ENCODE data around the gene CFAP97D2.
A peak's percentile ranks its signal among the peaks of the same experiment; 100 is the strongest.
"Not testable (repeated sequence)": the region's sequence is repeated elsewhere in the genome, so short reads cannot be mapped to it uniquely, and the experiment has no call there.

CFAP97D2 gene

DNA sequence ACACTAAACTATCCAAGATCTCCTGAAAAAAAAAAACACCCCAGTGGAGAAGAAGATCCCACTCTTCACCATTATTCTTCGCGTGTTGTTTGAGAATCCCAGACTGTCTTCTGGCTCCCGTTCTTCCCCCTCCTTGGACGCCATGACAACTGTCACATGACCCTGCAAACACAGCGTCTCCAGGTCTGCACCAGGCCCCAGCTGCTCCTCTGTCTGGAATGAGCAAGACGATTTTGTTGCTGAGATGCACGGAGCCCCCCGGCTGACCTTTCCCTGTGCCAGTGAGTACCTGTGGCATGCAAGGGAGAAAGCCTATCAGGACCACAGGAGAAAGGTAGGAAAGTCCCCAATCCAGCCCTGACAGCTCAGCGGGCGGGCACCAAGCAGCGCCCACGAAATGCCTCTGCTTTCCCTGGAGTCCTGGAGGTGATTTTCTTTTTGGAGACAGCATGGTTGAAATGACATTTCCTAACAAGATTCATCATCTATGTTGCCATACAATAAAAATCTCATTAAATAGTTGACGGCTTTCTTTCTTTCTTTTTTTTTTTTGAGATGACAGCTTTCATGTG is at the start of gene CFAP97D2:
CFAP97D2 (plus strand) TSS at position 171 of the 572 bp plus-strand sequence; CDS start at position 245, 74 bp downstream.
- DNase-seq (ENCODE audit: low read depth) = no peak
- TF ChIP-seq, protein P1, sequence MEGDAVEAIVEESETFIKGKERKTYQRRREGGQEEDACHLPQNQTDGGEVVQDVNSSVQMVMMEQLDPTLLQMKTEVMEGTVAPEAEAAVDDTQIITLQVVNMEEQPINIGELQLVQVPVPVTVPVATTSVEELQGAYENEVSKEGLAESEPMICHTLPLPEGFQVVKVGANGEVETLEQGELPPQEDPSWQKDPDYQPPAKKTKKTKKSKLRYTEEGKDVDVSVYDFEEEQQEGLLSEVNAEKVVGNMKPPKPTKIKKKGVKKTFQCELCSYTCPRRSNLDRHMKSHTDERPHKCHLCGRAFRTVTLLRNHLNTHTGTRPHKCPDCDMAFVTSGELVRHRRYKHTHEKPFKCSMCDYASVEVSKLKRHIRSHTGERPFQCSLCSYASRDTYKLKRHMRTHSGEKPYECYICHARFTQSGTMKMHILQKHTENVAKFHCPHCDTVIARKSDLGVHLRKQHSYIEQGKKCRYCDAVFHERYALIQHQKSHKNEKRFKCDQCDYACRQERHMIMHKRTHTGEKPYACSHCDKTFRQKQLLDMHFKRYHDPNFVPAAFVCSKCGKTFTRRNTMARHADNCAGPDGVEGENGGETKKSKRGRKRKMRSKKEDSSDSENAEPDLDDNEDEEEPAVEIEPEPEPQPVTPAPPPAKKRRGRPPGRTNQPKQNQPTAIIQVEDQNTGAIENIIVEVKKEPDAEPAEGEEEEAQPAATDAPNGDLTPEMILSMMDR (IDR thresholded peaks at IDR 0.05; ENCODE audit: low read length, missing control alignments) = no peak
- no peak within 1 kb of the TSS for H3K4me3 ChIP-seq (replicated peaks; ENCODE audit: low read depth, low read length)

DNA sequence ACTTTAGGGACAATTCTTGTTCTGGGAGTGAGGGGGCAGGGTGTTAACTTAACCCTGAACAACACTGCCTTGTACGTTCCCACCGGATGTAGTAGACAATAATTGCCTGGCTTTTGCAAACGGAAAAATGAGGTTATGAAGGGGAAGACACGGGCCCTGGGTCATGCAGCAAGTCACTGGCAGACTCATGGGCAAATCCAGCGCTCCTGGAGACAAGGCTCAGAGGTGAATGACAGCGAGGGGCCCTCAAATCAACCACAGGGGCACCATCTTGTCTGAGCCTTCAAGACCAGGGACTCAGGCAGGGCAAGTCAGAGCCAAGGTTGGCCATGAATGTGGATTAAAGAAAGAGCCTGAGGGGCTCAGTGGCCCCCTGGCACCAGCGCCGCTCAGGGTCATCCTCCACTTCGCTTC is 49.4 kb upstream of the CFAP97D2 start:
- H3K4me3 ChIP-seq (replicated peaks; ENCODE audit: low read depth, low read length) = peak overlapping the region; percentile 83
- TF ChIP-seq, protein P1 (IDR thresholded peaks at IDR 0.05; ENCODE audit: low read length, missing control alignments) = no peak
- DNase-seq (ENCODE audit: low read depth) = no peak

DNA sequence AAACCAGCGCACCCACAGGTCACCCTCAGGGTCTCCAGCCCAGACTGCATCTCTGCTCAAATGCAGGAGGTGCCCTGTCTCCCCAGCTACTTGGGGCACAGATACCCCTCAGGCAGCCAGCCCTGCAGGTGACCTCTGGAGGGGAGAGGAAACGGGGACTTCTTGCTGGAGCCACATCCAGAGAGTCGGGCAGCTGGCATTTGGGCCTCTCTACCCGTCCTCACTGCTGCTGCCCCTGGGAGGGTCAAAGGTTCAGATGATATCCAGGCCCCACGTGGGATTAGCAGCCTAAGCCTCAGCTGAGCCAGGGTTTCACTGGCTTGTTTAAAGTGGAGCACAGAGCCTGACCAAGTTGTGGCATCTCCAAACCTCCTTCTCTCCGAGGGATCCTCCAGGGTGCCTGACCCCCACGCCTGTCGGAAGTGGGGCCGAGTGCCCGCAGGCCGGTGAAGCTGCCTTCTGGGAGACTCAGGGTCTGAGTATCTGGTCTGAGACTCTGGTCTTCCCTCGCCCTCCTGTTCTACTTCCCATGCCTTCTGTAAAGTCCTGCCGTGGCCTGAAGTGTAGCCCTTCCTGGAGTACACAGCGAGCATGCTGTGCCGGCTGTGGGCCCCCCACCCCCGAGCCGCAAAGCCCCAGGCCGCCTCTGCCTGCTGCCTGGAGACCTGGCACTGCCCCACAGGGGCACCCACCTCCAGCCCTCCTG is 48.8 kb upstream of the CFAP97D2 start:
- TF ChIP-seq, protein P1 (IDR thresholded peaks at IDR 0.05; ENCODE audit: low read length, missing control alignments) = no peak
- H3K4me3 ChIP-seq (replicated peaks; ENCODE audit: low read depth, low read length) = peak overlapping the region; percentile 83
- no peak for DNase-seq (ENCODE audit: low read depth)

DNA sequence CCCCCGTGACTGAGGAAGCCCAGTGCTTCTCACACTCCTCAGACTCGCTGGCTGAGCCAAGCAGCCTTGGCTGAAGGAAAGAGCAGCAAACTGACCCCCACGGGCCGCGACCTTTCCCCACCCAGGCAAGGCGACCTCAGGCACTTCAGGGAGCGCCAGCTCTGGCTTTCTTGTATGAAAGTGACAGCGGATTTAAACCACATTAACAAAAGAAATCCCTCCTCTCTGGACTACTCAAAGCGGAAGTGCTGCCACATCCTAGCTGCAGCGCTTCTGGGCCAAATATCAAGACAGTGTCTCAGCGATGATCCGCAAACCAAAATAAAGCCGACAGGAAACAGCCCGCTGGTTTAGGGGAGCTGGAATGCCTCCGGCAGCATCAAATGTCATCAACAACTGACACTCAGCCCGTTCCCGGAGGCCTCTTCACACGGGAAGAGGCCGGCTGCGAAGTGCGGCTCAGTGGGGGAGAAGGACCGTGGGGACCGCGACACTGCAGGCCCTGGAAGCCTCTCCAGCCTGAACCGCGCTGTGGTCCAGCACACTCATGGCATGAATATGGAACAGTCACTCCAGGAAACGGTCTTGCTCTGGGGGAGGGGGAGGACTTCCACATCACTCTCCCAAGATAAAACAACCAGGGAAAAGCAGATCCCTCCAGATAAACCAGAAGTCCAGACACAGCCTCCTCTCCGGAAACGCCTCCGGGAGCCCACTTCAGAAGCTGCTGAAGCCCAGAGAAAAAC is 48.0 kb upstream of the CFAP97D2 start:
- peak; percentile 79 for DNase-seq (ENCODE audit: low read depth)
- TF ChIP-seq, protein P1 (IDR thresholded peaks at IDR 0.05; ENCODE audit: low read length, missing control alignments) = no peak
- H3K4me3 ChIP-seq (replicated peaks; ENCODE audit: low read depth, low read length) = peak overlapping the region; percentile 83

DNA sequence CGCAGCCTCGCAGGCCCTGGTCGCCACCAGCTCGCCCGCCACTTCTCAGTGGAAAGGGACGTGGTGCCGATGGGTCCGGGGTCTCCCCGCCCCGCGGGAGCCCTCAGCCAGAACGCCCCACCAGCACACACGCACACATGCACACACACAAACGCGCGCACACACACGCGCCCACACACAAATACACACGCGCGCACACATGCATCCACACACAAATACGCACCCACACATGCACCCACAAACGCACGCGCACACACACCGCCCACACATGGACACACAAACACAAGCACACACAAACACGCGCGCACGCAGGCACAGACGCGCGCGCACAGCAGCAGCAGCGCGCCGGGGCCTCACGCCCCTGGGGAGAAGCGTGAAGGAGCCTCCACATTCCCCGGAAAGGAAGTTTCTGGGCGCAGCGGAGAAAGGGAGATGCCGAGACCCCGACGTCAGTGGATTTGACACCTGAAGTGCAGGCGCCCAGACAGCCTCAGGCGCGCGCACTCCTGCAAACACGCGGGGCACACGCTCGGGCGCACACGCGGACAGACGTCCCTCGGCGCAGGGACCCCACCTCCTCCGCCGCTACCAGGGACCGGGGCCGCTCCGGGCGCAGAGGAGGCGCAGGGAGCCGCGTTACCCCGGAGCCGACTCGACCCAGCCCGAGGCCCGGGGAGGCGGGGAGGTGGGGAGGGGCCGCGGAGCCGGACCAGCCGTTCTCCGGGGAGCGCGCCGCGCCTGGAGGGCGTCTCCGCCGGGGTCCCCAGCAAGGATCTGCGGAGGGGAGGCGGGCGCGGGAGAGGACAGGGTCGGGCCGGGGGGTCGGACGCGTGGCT is 47.3 kb upstream of the CFAP97D2 start:
- DNase-seq (ENCODE audit: low read depth) = peak; percentile 53
- peak overlapping the region; percentile 83 for H3K4me3 ChIP-seq (replicated peaks; ENCODE audit: low read depth, low read length)
- TF ChIP-seq, protein P1 (IDR thresholded peaks at IDR 0.05; ENCODE audit: low read length, missing control alignments) = no peak

DNA sequence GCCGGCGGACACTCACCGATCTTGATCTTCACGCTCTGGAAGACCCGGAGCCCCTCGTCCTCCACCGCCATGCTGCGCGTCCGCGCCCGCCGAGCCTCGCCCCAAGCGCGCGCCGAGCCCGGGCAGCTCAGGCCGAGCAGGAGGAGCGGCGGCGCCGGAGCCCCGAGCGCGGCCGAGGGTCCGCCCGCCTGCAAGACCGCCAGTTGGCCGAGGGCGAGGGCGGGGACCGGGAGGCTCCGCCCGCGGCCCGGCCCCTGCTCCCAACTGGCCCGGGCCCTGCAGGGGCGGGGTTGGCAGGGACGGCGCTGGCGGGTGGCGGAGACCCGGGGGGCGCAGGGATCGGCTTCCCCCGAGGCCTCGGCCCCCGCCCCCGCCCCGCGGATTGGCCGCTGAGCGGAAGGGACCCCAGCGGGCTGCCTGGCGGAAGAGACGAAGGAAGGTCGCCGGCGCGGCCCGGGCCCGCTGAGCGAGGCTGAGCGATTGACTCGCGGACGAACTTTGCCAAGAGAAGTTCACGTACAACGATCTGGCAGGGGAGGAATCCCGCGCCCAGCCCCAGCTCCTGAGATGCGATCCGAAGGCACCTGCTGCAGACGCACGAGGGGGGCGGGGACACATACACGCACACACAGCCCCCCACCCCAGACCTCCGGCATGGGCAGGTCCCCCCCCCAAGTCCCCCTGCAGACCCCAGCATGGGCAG is 46.5 kb upstream of the CFAP97D2 start, which contains the start of gene RASA3:
RASA3 (minus strand) TSS at position 205 of the 703 bp plus-strand sequence; CDS start at position 71, 134 bp downstream.
- peak within 1 kb of the TSS; percentile 83 for H3K4me3 ChIP-seq (replicated peaks; ENCODE audit: low read depth, low read length)
- TF ChIP-seq, protein P1 (IDR thresholded peaks at IDR 0.05; ENCODE audit: low read length, missing control alignments) = no peak
- DNase-seq (ENCODE audit: low read depth) = peak; percentile 84

DNA sequence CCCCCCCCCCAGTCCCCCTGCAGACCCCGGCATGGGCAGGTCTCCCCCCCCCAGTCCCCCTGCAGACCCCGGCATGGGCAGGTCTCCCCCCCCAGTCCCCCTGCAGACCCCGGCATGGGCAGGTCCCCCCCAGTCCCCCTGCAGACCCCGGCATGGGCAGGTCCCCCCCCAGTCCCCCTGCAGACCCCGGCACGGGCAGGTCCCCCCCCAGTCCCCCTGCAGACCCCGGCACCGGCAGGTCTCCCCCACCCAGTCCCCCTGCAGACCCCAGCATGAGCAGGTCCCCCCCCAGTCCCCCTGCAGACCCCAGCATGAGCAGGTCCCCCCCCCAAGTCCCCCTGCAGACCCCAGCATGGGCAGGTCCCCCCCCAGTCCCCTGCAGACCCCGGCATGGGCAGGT is 45.9 kb upstream of the CFAP97D2 start:
- DNase-seq (ENCODE audit: low read depth); H3K4me3 ChIP-seq (replicated peaks; ENCODE audit: low read depth, low read length): not testable (repeated sequence)

DNA sequence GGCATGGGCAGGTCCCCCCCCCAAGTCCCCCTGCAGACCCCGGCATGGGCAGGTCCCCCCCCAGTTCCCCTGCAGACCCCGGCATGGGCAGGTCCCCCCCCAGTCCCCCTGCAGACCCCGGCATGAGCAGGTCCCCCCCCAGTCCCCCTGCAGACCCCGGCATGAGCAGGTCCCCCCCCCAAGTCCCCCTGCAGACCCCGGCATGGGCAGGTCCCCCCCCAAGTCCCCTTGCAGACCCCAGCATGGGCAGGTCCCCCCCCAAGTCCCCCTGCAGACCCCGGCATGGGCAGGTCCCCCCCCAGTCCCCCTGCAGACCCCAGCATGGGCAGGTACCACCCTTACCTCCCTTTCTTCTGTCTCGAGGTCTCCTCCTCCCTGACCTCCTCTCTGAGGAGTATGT is 45.5 kb upstream of the CFAP97D2 start:
- not testable (repeated sequence) for DNase-seq (ENCODE audit: low read depth); H3K4me3 ChIP-seq (replicated peaks; ENCODE audit: low read depth, low read length)
